ENCODE results near the gene ZMIZ2. TPM values are rescaled to one million over a fixed set of nuclear protein-coding genes. Genes with fewer than 3 reads are reported as not detected.

The ZMIZ2 gene
- total RNA-seq, 1 experiment from 2014 or later, result 91.3 TPM

DNA sequence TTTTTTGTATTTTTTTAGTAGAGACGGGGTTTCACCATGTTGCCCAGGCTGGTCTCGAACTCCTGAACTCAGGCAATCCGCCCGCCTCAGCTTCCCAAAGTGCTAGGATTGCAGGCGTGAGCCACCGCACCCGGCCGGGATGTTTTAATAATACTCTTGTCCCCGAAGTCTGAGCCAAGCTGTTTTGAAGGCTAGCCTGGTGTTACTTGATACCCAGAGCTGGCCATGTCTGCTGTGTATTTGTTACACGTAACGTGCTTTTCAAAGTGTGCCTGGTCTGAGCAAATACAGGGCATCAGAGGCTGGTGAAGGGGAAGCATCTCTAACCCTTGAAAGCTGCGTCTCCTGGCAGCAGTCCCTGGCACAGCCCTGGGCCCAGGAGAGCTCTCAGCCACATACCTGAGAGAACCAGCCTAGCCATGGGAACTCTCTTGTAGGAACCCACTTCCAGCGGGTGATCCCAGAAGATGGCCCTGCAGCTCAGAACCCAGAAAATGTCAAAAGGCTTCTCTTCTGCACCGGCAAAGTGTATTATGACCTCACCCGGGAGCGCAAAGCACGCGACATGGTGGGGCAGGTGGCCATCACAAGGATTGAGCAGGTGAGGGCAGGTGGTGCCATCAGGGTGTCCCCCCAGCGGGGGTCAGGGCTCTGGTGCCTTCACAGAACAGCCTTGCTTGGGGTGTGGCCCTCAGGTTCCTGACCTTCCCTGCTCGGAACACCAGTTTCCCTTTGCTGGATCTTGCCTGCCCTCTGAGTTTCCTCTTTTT is 41.7 kb upstream of the ZMIZ2 start:
- no peak overlapping the region for H2AFZ ChIP-seq (ENCODE audit: low read depth, low read length, poor library complexity, severe bottlenecking)
- CTCF ChIA-PET, result no interaction called here
- peaks cover 3 to 5% of the 10 kb centered on the region in 2 experiments; a peak in 3 of 4 replicates for H3K36me3 ChIP-seq (ENCODE audit: control insufficient read depth in 1 of 2, insufficient read depth in 2 of 2, low read length in 2 of 2)
- H3K9me3 ChIP-seq (ENCODE audit: control insufficient read depth in 1 of 2, insufficient read depth in 1 of 2, low read depth in 1 of 2, low read length in 2 of 2), result no peaks in the 10 kb centered on the region
- no peak overlapping the region for H3K27ac ChIP-seq (ENCODE audit: low read depth, low read length)
- RAD21 ChIA-PET (ENCODE audit: low non-redundant PET in 1 of 2, low total read pairs in 2 of 2, uncharacterized antibody in 2 of 2, unreplicated experiment in 2 of 2), result no interaction called here
- H3K4me1 ChIP-seq (ENCODE audit: control insufficient read depth in 1 of 2, insufficient read depth in 2 of 2, low read length in 2 of 2), result peaks cover 0 to 22% of the 10 kb centered on the region in 2 experiments; a peak in 2 of 4 replicates
- no peak for DNase-seq (ENCODE audit: low read depth, low spot score)
- TF ChIP-seq ELF1 (IDR thresholded peaks at IDR 0.05; ENCODE audit: borderline replicate concordance, low read depth), result no peak
- no peak for TF ChIP-seq SP1 (IDR thresholded peaks at IDR 0.05; ENCODE audit: low read depth)
- TF ChIP-seq EZH2 (IDR thresholded peaks at IDR 0.05), result no peak
- TF ChIP-seq RAD21 (IDR thresholded peaks at IDR 0.05; ENCODE audit: low read depth), result no peak
- TF ChIP-seq YY1 (IDR thresholded peaks at IDR 0.05; ENCODE audit: extremely low read depth, insufficient replicate concordance, low read depth, low read length), result no peak
- TF ChIP-seq, protein P1, sequence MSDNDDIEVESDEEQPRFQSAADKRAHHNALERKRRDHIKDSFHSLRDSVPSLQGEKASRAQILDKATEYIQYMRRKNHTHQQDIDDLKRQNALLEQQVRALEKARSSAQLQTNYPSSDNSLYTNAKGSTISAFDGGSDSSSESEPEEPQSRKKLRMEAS (IDR thresholded peaks at IDR 0.05), result no peak
- TF ChIP-seq, protein P2, sequence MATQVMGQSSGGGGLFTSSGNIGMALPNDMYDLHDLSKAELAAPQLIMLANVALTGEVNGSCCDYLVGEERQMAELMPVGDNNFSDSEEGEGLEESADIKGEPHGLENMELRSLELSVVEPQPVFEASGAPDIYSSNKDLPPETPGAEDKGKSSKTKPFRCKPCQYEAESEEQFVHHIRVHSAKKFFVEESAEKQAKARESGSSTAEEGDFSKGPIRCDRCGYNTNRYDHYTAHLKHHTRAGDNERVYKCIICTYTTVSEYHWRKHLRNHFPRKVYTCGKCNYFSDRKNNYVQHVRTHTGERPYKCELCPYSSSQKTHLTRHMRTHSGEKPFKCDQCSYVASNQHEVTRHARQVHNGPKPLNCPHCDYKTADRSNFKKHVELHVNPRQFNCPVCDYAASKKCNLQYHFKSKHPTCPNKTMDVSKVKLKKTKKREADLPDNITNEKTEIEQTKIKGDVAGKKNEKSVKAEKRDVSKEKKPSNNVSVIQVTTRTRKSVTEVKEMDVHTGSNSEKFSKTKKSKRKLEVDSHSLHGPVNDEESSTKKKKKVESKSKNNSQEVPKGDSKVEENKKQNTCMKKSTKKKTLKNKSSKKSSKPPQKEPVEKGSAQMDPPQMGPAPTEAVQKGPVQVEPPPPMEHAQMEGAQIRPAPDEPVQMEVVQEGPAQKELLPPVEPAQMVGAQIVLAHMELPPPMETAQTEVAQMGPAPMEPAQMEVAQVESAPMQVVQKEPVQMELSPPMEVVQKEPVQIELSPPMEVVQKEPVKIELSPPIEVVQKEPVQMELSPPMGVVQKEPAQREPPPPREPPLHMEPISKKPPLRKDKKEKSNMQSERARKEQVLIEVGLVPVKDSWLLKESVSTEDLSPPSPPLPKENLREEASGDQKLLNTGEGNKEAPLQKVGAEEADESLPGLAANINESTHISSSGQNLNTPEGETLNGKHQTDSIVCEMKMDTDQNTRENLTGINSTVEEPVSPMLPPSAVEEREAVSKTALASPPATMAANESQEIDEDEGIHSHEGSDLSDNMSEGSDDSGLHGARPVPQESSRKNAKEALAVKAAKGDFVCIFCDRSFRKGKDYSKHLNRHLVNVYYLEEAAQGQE (IDR thresholded peaks at IDR 0.05; ENCODE audit: low read depth), result no peak
- TF ChIP-seq FOSL1 (IDR thresholded peaks at IDR 0.05; ENCODE audit: low read depth), result no peak
- TF ChIP-seq JUND (IDR thresholded peaks at IDR 0.05), result no peak
- TF ChIP-seq, protein P3, sequence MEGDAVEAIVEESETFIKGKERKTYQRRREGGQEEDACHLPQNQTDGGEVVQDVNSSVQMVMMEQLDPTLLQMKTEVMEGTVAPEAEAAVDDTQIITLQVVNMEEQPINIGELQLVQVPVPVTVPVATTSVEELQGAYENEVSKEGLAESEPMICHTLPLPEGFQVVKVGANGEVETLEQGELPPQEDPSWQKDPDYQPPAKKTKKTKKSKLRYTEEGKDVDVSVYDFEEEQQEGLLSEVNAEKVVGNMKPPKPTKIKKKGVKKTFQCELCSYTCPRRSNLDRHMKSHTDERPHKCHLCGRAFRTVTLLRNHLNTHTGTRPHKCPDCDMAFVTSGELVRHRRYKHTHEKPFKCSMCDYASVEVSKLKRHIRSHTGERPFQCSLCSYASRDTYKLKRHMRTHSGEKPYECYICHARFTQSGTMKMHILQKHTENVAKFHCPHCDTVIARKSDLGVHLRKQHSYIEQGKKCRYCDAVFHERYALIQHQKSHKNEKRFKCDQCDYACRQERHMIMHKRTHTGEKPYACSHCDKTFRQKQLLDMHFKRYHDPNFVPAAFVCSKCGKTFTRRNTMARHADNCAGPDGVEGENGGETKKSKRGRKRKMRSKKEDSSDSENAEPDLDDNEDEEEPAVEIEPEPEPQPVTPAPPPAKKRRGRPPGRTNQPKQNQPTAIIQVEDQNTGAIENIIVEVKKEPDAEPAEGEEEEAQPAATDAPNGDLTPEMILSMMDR (IDR thresholded peaks at IDR 0.05 in 2 of 3, conservative IDR thresholded peaks at IDR 0.05 in 1 of 3; ENCODE audit: borderline replicate concordance in 1 of 3, insufficient read depth in 1 of 3, low read depth in 2 of 3, low read length in 2 of 3), result no peak
- TF ChIP-seq ZNF274 (IDR thresholded peaks at IDR 0.05; ENCODE audit: low read depth, low read length), result no peak
- no peak for TF ChIP-seq CEBPB (IDR thresholded peaks at IDR 0.05; ENCODE audit: low read depth)
- TF ChIP-seq ZFX (IDR thresholded peaks at IDR 0.05), result no peak
- no peak for TF ChIP-seq SRF (IDR thresholded peaks at IDR 0.05; ENCODE audit: low read depth)
- no peak for TF ChIP-seq SIN3A (IDR thresholded peaks at IDR 0.05; ENCODE audit: low read depth)
- TF ChIP-seq, protein P4, sequence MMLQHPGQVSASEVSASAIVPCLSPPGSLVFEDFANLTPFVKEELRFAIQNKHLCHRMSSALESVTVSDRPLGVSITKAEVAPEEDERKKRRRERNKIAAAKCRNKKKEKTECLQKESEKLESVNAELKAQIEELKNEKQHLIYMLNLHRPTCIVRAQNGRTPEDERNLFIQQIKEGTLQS (IDR thresholded peaks at IDR 0.05), result no peak
- BruUV-seq (replicated peaks), result no TSS peak
- H3K9me2 ChIP-seq (ENCODE audit: insufficient read depth), result no peaks in the 10 kb centered on the region
- no peak overlapping the region for H3K9ac ChIP-seq (ENCODE audit: low read length)
- no peaks in the 10 kb centered on the region for H3K79me2 ChIP-seq (ENCODE audit: insufficient read depth, low read length)
- H3K4me3 ChIP-seq (replicated peaks in 1 of 2; ENCODE audit: low read depth in 1 of 2, low read length in 2 of 2), result no peak overlapping the region
- intact Hi-C loops (cut with micrococcal nuclease), result no loop called here
- no peaks in the 10 kb centered on the region for H4K20me1 ChIP-seq (ENCODE audit: insufficient read depth)
- no peaks in the 10 kb centered on the region for H3K27me3 ChIP-seq (ENCODE audit: insufficient read depth, low read length)
- no peak for ATAC-seq
- POLR2A ChIA-PET, result no interaction called here
- no peak overlapping the region for H3K4me2 ChIP-seq (ENCODE audit: low read length)

Measured in HCT116 (cell line).